HT-29 (cell line): ENCODE results near the gene AKAP1. TPM values are rescaled to one million over a fixed set of nuclear protein-coding genes. Genes with fewer than 3 reads are reported as not detected.

Experiments used
- DNase-seq: peaks from one replicate; pipeline ENCODE4 v3.0.0-alpha.2; 2015; ENCODE audit warnings: low spot score
- total RNA-seq: library from RNA; depleted of rRNA; stranded (reverse); fragments of >200 nt; shearing (Covaris generic); gene quantifications from 2 replicates; pipeline ENCODE4 v1.2.3, GENCODE V29; 2014; rRNA removed

AKAP1 gene
- total RNA-seq, 1 experiment from 2014 or later: 137 TPM

DNA sequence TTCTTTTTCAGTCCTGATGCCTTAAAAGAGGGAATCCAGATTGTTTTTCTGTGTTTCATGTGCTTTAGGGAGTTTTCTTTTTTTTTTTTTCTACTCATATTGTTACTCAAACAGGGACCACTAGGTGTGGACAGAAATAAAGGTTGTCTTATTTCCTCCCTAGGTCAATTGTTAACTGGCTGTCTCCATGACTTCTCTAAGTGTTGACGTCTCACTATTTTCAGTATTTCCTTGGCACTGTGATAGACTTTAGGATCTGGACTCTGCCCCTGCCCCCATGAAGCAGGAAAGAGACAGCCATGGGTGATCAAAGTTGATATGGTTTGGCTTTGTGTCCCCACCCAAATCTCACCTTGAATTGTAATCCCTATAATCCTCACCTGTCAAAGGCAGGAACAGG lies 73.7 kb downstream of the AKAP1 start:
- no peak for DNase-seq

- no peak for DNase-seq
Measured at GRCh38 chr17:57160624-57161023, 75.6 kb downstream of the AKAP1 start.

DNA sequence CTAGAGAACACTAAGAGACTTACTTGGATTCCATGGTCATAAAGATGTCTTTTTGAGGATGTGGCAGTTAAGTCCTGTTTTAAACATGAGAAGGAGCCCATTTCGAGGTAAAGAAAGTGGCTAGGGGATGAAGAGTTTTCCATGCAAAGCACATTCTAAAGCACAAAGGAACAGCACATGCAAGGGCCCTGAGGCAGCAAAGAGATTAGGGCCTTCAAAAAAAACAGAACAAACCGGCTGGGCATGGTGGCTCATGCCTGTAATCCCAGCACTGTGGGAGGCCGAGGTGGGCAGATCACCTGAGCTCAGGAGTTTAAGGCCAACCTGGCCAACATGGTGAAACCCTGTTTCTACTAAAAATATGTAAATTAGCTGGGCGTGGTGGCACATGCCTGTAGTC lies 79.8 kb downstream of the AKAP1 start:
- no peak for DNase-seq

DNA sequence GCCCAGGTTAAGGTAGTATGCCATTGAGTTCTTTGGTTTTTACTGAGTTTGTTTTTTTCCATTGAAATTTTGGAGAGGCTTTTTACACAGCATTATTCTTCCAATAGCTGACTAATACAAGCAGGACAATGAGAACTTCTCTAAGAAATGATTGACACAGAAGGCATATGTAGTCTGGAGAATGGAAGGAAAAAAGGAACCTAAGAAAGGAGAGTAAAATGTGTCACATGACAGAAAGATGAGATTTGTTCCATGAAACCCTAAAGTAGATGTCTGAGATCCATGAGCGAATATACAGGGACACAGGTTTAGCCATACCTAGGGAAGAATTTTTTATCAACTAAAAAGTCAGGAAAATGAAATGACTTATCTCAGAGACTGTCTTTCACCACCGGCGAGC lies 80.7 kb downstream of the AKAP1 start:
- no peak for DNase-seq

GRCh38 chr17:57166803-57167202 lies 81.8 kb downstream of the AKAP1 start:
- DNase-seq: no peak

DNA sequence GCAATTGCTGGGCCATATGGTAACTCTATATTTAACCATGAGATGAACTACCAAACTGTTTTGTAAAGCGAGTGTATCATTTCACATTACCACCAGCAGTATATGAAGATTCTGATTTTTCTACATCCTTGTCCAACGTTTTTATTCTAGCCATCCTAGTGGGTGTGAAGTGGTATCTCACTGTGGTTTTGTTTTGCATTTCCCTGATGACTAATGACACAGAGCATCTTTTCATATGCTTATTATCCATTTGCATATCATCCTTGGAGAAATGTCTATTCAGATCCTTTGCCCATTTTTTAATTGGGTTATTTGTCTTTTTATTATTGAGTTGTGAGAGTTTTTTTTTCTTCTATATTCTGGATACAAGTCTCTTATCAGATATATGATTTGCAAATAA lies 83.6 kb downstream of the AKAP1 start:
- no peak for DNase-seq

DNA sequence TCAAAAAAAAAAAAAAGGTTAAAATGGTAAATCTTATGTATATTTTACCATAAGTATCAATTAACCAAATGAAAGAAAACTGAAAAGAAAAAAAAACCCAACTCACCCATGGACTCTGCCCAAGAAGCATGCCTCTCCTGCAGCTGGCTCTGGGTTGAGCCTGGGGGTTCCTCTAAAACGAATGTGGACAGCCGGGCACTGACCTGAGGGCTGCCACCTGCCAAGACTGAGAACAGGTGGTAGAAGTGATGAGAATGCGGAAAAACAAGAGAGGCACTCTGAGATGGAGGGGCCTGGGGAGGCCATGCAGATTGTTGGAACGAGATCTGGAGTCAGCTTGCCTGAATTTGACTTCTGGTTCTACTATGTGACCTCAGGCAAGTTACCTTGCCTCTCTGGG lies 85.8 kb downstream of the AKAP1 start:
- no peak for DNase-seq

Other genes with a start within 250 kb of the AKAP1 start
- gene TRIM25, start 171.2 kb upstream of the AKAP1 start, total RNA-seq: 29.8 and 38.4 TPM in 2 replicates
- gene COIL, start 124.2 kb upstream of the AKAP1 start, total RNA-seq: 11.5 and 14.6 TPM in 2 replicates
- gene SCPEP1, start 107.1 kb upstream of the AKAP1 start, total RNA-seq: 4.8 and 6.4 TPM in 2 replicates
- gene MSI2, start 171.3 kb downstream of the AKAP1 start, total RNA-seq: 55.8 and 61.2 TPM in 2 replicates